ENCODE measurements around the gene IGFBP7. TPM values are rescaled to one million over a fixed set of nuclear protein-coding genes. Genes with fewer than 3 reads are reported as not detected.

IGFBP7 gene
- total RNA-seq, 6 experiments from 2014 or later = 46.2 to 347 (median 163) TPM

GRCh38 chr4:57077550-57078343 lies 32.4 kb downstream of the IGFBP7 start:
- intact Hi-C loops (cut with DNase I) = no loop called here
- Histone ChIP-seq H3K4me1 (no peaks in the 10 kb centered on the region), H3K36me3 (no peaks in the 10 kb centered on the region), H3K9me3 (no peaks in the 10 kb centered on the region), H3K27me3 (no peaks in the 10 kb centered on the region), H3K4me3 (no peak overlapping the region), H3K27ac (no peak overlapping the region)
- no peak for ATAC-seq
- TF ChIP-seq POLR2A (IDR thresholded peaks at IDR 0.05) = no peak
- no peak for TF ChIP-seq CTCF (IDR thresholded peaks at IDR 0.05)
- WGBS (ENCODE audit: insufficient coverage, low coverage, low lambda C conversion rate, missing lambda C conversion rate) = 51% methylated on average over 13 of the region's 14 CpGs
- no peak for DNase-seq

GRCh38 chr4:57076646-57077045 lies 33.5 kb downstream of the IGFBP7 start:
- Histone ChIP-seq H3K9me3 (no peaks in the 10 kb centered on the region), H3K27me3 (no peaks in the 10 kb centered on the region), H3K36me3 (no peaks in the 10 kb centered on the region), H3K4me3 (no peak overlapping the region), H3K4me1 (no peaks in the 10 kb centered on the region), H3K27ac (no peak overlapping the region)
- DNase-seq (no peak), ATAC-seq (no peak)
- 34% methylated on average over 4 of the region's 4 CpGs for WGBS (ENCODE audit: insufficient coverage, low coverage, low lambda C conversion rate, missing lambda C conversion rate)
- intact Hi-C loops (cut with DNase I) = no loop called here
- TF ChIP-seq POLR2A (IDR thresholded peaks at IDR 0.05) = no peak
- no peak for TF ChIP-seq CTCF (IDR thresholded peaks at IDR 0.05)

GRCh38 chr4:57075367-57075766 lies 34.8 kb downstream of the IGFBP7 start:
- no peak for TF ChIP-seq POLR2A (IDR thresholded peaks at IDR 0.05)
- TF ChIP-seq CTCF (IDR thresholded peaks at IDR 0.05) = no peak
- Histone ChIP-seq H3K36me3 (no peaks in the 10 kb centered on the region), H3K9me3 (no peaks in the 10 kb centered on the region), H3K4me3 (no peak overlapping the region), H3K27ac (peak overlapping the region in 1 of 3 donors; percentile 33), H3K27me3 (no peaks in the 10 kb centered on the region), H3K4me1 (no peaks in the 10 kb centered on the region)
- DNase-seq (no peak), ATAC-seq (no peak)
- intact Hi-C loops (cut with DNase I) = no loop called here

GRCh38 chr4:57074744-57075143 lies 35.4 kb downstream of the IGFBP7 start:
- DNase-seq = no peak
- no peak for ATAC-seq

More at GRCh38 chr4:57074744-57075143, 35.4 kb downstream of the IGFBP7 start:
- no peak for TF ChIP-seq CTCF (IDR thresholded peaks at IDR 0.05)
- Histone ChIP-seq H3K4me1 (no peaks in the 10 kb centered on the region), H3K4me3 (no peak overlapping the region), H3K27me3 (no peaks in the 10 kb centered on the region), H3K36me3 (no peaks in the 10 kb centered on the region), H3K9me3 (no peaks in the 10 kb centered on the region), H3K27ac (peak overlapping the region in 1 of 3 donors; percentile 33)
- WGBS (ENCODE audit: insufficient coverage, low coverage, low lambda C conversion rate, missing lambda C conversion rate) = 14% methylated on average over 4 of the region's 4 CpGs
- intact Hi-C loops (cut with DNase I) = no loop called here

Data from right lobe of liver (tissue), 6 donors.